B cell (primary cell): ENCODE results near the gene TGM3. TPM values are rescaled to one million over a fixed set of nuclear protein-coding genes. Genes with fewer than 3 reads are reported as not detected.

Experiments
- ATAC-seq: fragments of 200-7000 bp; cut with Tn5 transposase; one replicate; pipeline ENCODE4 v1.10.0; 2021; ENCODE audit warnings: low read depth, mild to moderate bottlenecking, moderate number of reproducible peaks, moderate library complexity
- CTCF ChIA-PET: fragments of 350-600 bp; sonication (Branson Sonifier 250); formaldehyde crosslinking; loops from one replicate; lab custom pipeline; 2021; ENCODE audit warnings: antibody characterized with exemption, inconsistent platforms; lab: Charles Lee
- POLR2A ChIA-PET: fragments of 350-600 bp; sonication (Branson Sonifier 250); formaldehyde crosslinking; loops from one replicate; lab custom pipeline; 2021; ENCODE audit warnings: antibody characterized with exemption; lab: Charles Lee
- DNase-seq: peaks from one replicate; pipeline ENCODE4 v3.0.0; 2013
- H2AFZ ChIP-seq: 2 replicates; pipeline ENCODE4 v1.6.1; 2012; ENCODE audit warnings: mild to moderate bottlenecking, low read depth, low read length; ENCODE audit not compliant: insufficient read depth, poor library complexity, severe bottlenecking
- H3K27ac ChIP-seq, 2 donors: 1 replicate in 1 of 2; 2 replicates in 1 of 2; pipeline ENCODE4 v1.5.1; 2012 to 2013; ENCODE audit warnings: low read length in 2 of 2, mild to moderate bottlenecking in 2 of 2, moderate library complexity in 1 of 2
- H3K27me3 ChIP-seq, 4 experiments: fragments of 200-600 bp in 1 of 4; sonication (generic) in 1 of 4; replicated peaks in 1 of 4; 1 replicate in 2 of 4; 2 replicates in 2 of 4; pipeline versions ENCODE4 v1.6.1 to v1.7.0; 2013 to 2016; ENCODE audit warnings: low read length in 3 of 4, mild to moderate bottlenecking in 2 of 4, mixed read lengths in 1 of 4, moderate library complexity in 1 of 4; ENCODE audit not compliant: insufficient read depth in 4 of 4, control insufficient read depth in 3 of 4; ENCODE audit errors: control extremely low read depth in 1 of 4
- H3K36me3 ChIP-seq, 2 experiments: replicated peaks in 1 of 2; 1 replicate in 1 of 2; 2 replicates in 1 of 2; pipeline versions ENCODE4 v1.6.1 to v1.7.1; 2013; ENCODE audit warnings: low read length in 1 of 2; ENCODE audit not compliant: insufficient read depth in 2 of 2, control insufficient read depth in 1 of 2; ENCODE audit errors: control extremely low read depth in 1 of 2, extremely low read depth in 1 of 2
- H3K4me1 ChIP-seq, 2 donors: fragments of 200-600 bp in 1 of 2; sonication (generic) in 1 of 2; 1 replicate in 1 of 2; 2 replicates in 1 of 2; pipeline versions ENCODE4 v1.5.1 to v1.6.1; 2013 to 2017; ENCODE audit warnings: low read length in 2 of 2; ENCODE audit not compliant: control insufficient read depth in 2 of 2, insufficient read depth in 2 of 2
- H3K4me2 ChIP-seq: replicated peaks from 2 replicates; pipeline ENCODE3; 2012; ENCODE audit warnings: mild to moderate bottlenecking, low read depth, low read length; ENCODE audit not compliant: poor library complexity, severe bottlenecking
- H3K4me3 ChIP-seq, 5 experiments: fragments of 200-600 bp in 1 of 5; sonication (generic) in 1 of 5; 1 replicate in 3 of 5; 2 replicates in 2 of 5; pipeline versions ENCODE4 v1.5.1 to v1.7.0; 2011 to 2016; ENCODE audit warnings: low read length in 4 of 5, mild to moderate bottlenecking in 4 of 5, low read depth in 2 of 5, control low read depth in 1 of 5, moderate library complexity in 1 of 5; ENCODE audit not compliant: insufficient read depth in 1 of 5; ENCODE audit errors: control extremely low read depth in 1 of 5, extremely low read depth in 1 of 5
- H3K79me2 ChIP-seq: fragments of 200-600 bp; sonication (generic); one replicate; pipeline ENCODE4 v1.6.0; 2016; ENCODE audit warnings: low read length; ENCODE audit not compliant: control insufficient read depth, insufficient read depth
- H3K9ac ChIP-seq: fragments of 200-600 bp; sonication (generic); 2 replicates; pipeline ENCODE4 v1.6.1; 2017; ENCODE audit warnings: mild to moderate bottlenecking, low read length, moderate library complexity
- H3K9me3 ChIP-seq, 3 donors: one replicate each; pipeline versions ENCODE4 v1.6.1 to v1.7.1; 2013; ENCODE audit warnings: low read length in 2 of 3; ENCODE audit not compliant: control insufficient read depth in 2 of 3, insufficient read depth in 1 of 3; ENCODE audit errors: control extremely low read depth in 1 of 3
- H4K20me1 ChIP-seq: 2 replicates; pipeline ENCODE4 v1.6.0; 2012; ENCODE audit warnings: mild to moderate bottlenecking, low read length; ENCODE audit not compliant: insufficient read depth, control insufficient read depth, poor library complexity, severe bottlenecking
- H3K27ac Mint-ChIP-seq: one replicate; pipeline ENCODE4 v1.8.0; 2021; ENCODE audit warnings: mixed read lengths
- H3K27me3 Mint-ChIP-seq: one replicate; pipeline ENCODE4 v1.8.0; 2021; ENCODE audit warnings: mixed read lengths
- H3K4me1 Mint-ChIP-seq: one replicate; pipeline ENCODE4 v1.8.0; 2021; ENCODE audit warnings: mixed read lengths
- H3K4me3 Mint-ChIP-seq: one replicate; pipeline ENCODE4 v1.8.0; 2021; ENCODE audit warnings: mixed read lengths
- H3K9me3 Mint-ChIP-seq: one replicate; pipeline ENCODE4 v1.8.0; 2022; ENCODE audit warnings: mixed read lengths; ENCODE audit not compliant: insufficient read depth
- EZH2 ChIP-seq: IDR thresholded peaks from 2 replicates; pipeline ENCODE4 v1.6.1; 2012; ENCODE audit warnings: borderline replicate concordance, low read depth, mild to moderate bottlenecking, moderate library complexity, low read length; ENCODE audit not compliant: insufficient read depth, poor library complexity, severe bottlenecking
- WGBS: methylation state at CpG from one replicate; pipeline ENCODE4 v1.1.5; 2013; ENCODE audit warnings: missing lambda C conversion rate; ENCODE audit not compliant: insufficient coverage; 5-methylcytosine and 5-hydroxymethylcytosine counted together
- intact Hi-C: fragments of 100-400 bp; cut with micrococcal nuclease; formaldehyde crosslinking; loops from one replicate; pipeline ENCODE4 v1.10.0; 2022
- polyA plus RNA-seq: library from polyadenylated mRNA; depleted of rRNA; stranded (reverse); fragments of >200 nt; gene quantifications from 2 replicates; pipeline ENCODE4 v1.2.3, GENCODE V29; 2012
- total RNA-seq, 2 donors: library from RNA; stranded (reverse); fragments of 120-200 nt in 1 of 2; gene quantifications; 1 replicate in 1 of 2; 2 replicates in 1 of 2; pipeline versions ENCODE4 v1.2.3 to v1.2.4, GENCODE V29; 2013 to 2022
- TF ChIP-seq, protein P1 (sequence below): fragments of 200-600 bp; IDR thresholded peaks from one replicate; pipeline ENCODE4 v1.8.0; 2022; ENCODE audit warnings: antibody characterized with exemption, mild to moderate bottlenecking

Gene TGM3
- total and polyA plus RNA-seq, 2 donors (not counting 1 experiment from before 2014, with no cell fraction given): not detected

DNA sequence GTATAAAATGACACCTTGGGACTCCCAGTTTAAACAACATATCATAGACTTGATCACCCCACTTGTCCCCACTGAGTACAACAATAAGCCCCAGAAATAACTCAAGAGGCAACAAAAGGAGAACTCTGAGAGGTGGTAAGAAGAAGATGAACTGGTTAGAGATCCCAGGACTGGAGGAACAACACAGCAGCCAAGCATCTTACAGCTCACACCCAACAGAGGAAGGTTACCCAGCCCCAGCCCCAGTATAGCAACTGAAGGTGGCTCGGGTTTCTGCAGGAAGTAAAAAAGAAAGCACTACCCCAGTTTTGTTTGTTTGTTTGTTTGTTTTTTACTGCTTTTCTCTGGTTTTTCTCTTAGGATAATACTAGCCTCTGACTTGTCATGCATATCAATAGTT, 67.8 kb downstream of the TGM3 start:
- H3K4me1 ChIP-seq: no peaks in the 10 kb centered on the region
- no peak overlapping the region for H2AFZ ChIP-seq
- H3K4me3 ChIP-seq: no peak overlapping the region
- no peak for DNase-seq
- H3K9me3 ChIP-seq: peaks cover 0 to 12% (median 3%) of the 10 kb centered on the region in 3 donors
- Mint-ChIP-seq H3K9me3 (peaks cover 9% of the 10 kb centered on the region), H3K4me3 (no peak overlapping the region), H3K27me3 (peaks cover 19% of the 10 kb centered on the region), H3K27ac (no peak overlapping the region), H3K4me1 (no peaks in the 10 kb centered on the region)
- no CpG with 5 or more reads among the region's 1 CpG for WGBS
- no peak overlapping the region for H3K4me2 ChIP-seq
- TF ChIP-seq, protein P1, sequence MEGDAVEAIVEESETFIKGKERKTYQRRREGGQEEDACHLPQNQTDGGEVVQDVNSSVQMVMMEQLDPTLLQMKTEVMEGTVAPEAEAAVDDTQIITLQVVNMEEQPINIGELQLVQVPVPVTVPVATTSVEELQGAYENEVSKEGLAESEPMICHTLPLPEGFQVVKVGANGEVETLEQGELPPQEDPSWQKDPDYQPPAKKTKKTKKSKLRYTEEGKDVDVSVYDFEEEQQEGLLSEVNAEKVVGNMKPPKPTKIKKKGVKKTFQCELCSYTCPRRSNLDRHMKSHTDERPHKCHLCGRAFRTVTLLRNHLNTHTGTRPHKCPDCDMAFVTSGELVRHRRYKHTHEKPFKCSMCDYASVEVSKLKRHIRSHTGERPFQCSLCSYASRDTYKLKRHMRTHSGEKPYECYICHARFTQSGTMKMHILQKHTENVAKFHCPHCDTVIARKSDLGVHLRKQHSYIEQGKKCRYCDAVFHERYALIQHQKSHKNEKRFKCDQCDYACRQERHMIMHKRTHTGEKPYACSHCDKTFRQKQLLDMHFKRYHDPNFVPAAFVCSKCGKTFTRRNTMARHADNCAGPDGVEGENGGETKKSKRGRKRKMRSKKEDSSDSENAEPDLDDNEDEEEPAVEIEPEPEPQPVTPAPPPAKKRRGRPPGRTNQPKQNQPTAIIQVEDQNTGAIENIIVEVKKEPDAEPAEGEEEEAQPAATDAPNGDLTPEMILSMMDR: no peak
- no peak for TF ChIP-seq EZH2
- no peak for ATAC-seq
- H3K36me3 ChIP-seq: no peaks in the 10 kb centered on the region
- ChIA-PET CTCF (no interaction called here), POLR2A (no interaction called here)
- H3K79me2 ChIP-seq: no peaks in the 10 kb centered on the region
- H4K20me1 ChIP-seq: no peaks in the 10 kb centered on the region
- H3K9ac ChIP-seq: no peak overlapping the region
- H3K27me3 ChIP-seq: peaks cover 0 to 4% (median 3%) of the 10 kb centered on the region in 4 experiments
- intact Hi-C loops: no loop called here
- no peak overlapping the region for H3K27ac ChIP-seq

DNA sequence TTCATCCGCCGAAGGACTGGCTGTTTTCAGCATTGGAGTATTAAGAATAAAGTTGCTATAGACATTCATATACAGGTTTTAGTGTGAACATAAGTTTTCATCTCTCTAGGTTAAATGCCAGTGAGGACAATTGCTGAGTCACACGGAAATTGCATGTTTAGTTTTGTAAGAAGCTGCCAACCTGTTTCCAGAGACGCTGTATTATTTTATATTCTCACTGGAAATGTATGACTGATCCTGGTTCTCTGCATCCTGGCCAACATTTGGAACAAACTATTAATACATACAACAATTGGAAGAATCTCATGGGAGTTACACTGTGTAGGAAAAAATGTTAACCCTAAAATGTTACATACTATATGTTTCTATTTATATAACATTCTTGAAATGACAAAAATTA, 68.2 kb downstream of the TGM3 start:
- ATAC-seq (no peak), DNase-seq (no peak)
- H3K9ac ChIP-seq: no peak overlapping the region
- CTCF ChIA-PET: no interaction called here
- H3K36me3 ChIP-seq: no peaks in the 10 kb centered on the region
- no peaks in the 10 kb centered on the region for H3K4me1 ChIP-seq
- peaks cover 0 to 13% (median 3%) of the 10 kb centered on the region in 3 donors for H3K9me3 ChIP-seq
- no peak overlapping the region for H3K4me3 Mint-ChIP-seq
- no peak overlapping the region for H3K27ac ChIP-seq
- peaks cover 22% of the 10 kb centered on the region for H3K27me3 Mint-ChIP-seq
- no peak overlapping the region for H3K4me3 ChIP-seq
- H3K9me3 Mint-ChIP-seq: peaks cover 11% of the 10 kb centered on the region
- no peak overlapping the region for H3K4me2 ChIP-seq
- peaks cover 0 to 4% (median 3%) of the 10 kb centered on the region in 4 experiments for H3K27me3 ChIP-seq
- POLR2A ChIA-PET: no interaction called here
- no peaks in the 10 kb centered on the region for H3K4me1 Mint-ChIP-seq
- H2AFZ ChIP-seq: no peak overlapping the region
- TF ChIP-seq, protein P1: no peak
- no peak for TF ChIP-seq EZH2
- H4K20me1 ChIP-seq: no peaks in the 10 kb centered on the region
- intact Hi-C loops: no loop called here
- no peaks in the 10 kb centered on the region for H3K79me2 ChIP-seq
- no CpG with 5 or more reads among the region's 4 CpGs for WGBS
- H3K27ac Mint-ChIP-seq: no peak overlapping the region
